Measurements from ENCODE around the gene GTF2H2C_2.
"Not testable (repeated sequence)": the region's sequence is repeated elsewhere in the genome, so short reads cannot be mapped to it uniquely, and the experiment has no call there.

DNA sequence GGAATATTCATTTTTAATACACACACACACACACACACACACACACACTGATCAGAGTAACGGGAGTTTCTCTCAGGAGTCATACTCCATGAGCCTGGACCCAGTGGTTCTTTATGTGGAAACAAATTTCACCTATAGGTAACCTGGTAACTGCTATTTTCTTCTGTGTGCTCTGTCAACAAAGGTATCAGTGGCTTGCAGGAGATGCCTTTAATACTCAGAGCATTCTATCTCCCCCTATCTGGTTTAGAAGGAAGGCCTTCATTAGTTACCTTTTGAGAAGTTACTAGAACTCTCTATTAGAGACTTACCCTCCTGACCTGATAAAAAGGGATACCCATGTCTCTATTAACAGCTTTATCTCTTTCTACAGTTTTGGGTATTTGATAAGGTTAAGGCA is 34.4 kb downstream of the GTF2H2C_2 start:
- TF ChIP-seq, protein P1, sequence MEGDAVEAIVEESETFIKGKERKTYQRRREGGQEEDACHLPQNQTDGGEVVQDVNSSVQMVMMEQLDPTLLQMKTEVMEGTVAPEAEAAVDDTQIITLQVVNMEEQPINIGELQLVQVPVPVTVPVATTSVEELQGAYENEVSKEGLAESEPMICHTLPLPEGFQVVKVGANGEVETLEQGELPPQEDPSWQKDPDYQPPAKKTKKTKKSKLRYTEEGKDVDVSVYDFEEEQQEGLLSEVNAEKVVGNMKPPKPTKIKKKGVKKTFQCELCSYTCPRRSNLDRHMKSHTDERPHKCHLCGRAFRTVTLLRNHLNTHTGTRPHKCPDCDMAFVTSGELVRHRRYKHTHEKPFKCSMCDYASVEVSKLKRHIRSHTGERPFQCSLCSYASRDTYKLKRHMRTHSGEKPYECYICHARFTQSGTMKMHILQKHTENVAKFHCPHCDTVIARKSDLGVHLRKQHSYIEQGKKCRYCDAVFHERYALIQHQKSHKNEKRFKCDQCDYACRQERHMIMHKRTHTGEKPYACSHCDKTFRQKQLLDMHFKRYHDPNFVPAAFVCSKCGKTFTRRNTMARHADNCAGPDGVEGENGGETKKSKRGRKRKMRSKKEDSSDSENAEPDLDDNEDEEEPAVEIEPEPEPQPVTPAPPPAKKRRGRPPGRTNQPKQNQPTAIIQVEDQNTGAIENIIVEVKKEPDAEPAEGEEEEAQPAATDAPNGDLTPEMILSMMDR (conservative IDR thresholded peaks at IDR 0.05; ENCODE audit: low read depth, low read length): not testable (repeated sequence)
- not testable (repeated sequence) for TF ChIP-seq POLR2A (IDR thresholded peaks at IDR 0.05; ENCODE audit: low read depth, low read length); ELK1 (IDR thresholded peaks at IDR 0.05; ENCODE audit: borderline replicate concordance, low read depth, low read length); RCOR1 (IDR thresholded peaks at IDR 0.05; ENCODE audit: insufficient replicate concordance, low read length); USF2 (IDR thresholded peaks at IDR 0.05; ENCODE audit: low read depth, low read length); MAFK (IDR thresholded peaks at IDR 0.05; ENCODE audit: low read depth, low read length); CEBPB (IDR thresholded peaks at IDR 0.05; ENCODE audit: low read depth, low read length)
